ENCODE data around the gene ABCF2.

- TF ChIP-seq CTCF (conservative IDR thresholded peaks at IDR 0.05), result no peak
- TF ChIP-seq EZH2 (IDR thresholded peaks at IDR 0.05; ENCODE audit: low read depth), result no peak
Observed at GRCh38 chr7:151225948-151226510, 976 bp downstream of the ABCF2 start.
